HG03095 (cell line): ENCODE data around the gene DENND1A.

Source experiments
- ATAC-seq: cut with Tn5 transposase; IDR thresholded peaks from one replicate; pipeline ENCODE4 v1.9.1; 2021; ENCODE audit warnings: moderate library complexity; ENCODE audit not compliant: unreplicated experiment

DENND1A gene

GRCh38 chr9:123514766-123515165, 415.2 kb downstream of the DENND1A start:
- no peak for ATAC-seq

DNA sequence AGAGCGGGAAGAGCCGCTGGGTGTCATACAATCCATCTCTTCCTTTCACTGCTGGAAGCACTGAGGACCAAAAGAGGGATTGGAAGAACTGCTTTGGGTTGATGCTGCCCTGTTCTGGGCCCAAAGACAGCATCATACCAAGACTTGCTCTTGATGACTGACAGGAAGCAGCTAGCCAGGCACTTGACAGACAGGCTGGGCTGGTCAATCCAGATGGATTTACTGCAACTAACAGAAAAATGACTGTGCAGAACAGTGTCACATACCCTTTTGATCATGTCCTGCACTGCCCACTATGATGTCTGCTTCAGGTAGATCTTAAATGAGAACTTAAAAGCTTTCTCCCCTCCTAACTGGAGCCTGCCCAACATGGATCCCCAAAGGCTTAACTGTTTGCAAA, 416.4 kb downstream of the DENND1A start:
- no peak for ATAC-seq

GRCh38 chr9:123511326-123512277, 418.3 kb downstream of the DENND1A start:
- no peak for ATAC-seq

- ATAC-seq, result no peak
Observed at GRCh38 chr9:123509646-123510045, 420.3 kb downstream of the DENND1A start.

- ATAC-seq, result no peak
Observed at GRCh38 chr9:123508048-123508447, 421.9 kb downstream of the DENND1A start.

GRCh38 chr9:123505496-123505895, 424.4 kb downstream of the DENND1A start:
- no peak for ATAC-seq

GRCh38 chr9:123500336-123500735, 429.6 kb downstream of the DENND1A start:
- ATAC-seq, result no peak

- ATAC-seq, result no peak
Observed at GRCh38 chr9:123497830-123498229, 432.1 kb downstream of the DENND1A start.

DNA sequence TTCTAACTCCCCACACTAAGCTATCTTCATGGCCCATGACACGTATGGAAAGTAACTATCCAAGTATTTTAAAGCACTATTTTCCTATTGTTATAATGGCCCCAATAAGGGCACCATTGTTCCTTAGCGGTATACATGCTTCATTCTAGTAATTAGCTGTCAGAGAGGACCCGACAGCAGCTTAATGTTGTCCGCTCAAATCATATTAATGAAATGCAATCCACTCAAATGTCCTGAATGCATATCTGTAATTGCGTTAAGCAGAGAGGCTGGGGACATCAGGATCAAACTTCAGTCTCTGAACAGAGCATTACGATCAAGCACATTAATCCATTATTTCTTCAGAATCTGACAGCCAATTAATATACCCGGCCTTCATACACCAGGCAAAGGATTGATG, 434.2 kb downstream of the DENND1A start:
- no peak for ATAC-seq

DNA sequence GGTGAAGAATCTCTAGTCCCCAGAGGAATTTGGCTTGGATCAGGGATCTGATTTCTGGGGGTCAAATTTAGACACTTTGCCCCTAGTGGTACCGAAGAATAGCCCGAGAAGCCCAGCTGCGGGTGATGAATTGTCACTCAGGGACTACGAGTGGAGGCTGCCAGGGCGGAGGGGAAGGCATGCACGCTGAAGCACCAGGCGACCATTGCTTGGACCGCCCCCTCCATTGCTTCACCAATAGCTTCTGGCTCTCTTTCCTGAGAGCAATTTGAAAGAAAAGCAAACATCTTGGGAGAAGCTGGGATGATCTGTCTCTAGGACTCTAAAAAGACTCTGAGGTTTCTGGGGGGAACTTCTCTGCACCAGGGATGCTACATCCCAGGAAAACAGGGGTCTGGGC, 436.3 kb downstream of the DENND1A start:
- ATAC-seq, result no peak

GRCh38 chr9:123490688-123491087, 439.2 kb downstream of the DENND1A start:
- ATAC-seq, result no peak

DNA sequence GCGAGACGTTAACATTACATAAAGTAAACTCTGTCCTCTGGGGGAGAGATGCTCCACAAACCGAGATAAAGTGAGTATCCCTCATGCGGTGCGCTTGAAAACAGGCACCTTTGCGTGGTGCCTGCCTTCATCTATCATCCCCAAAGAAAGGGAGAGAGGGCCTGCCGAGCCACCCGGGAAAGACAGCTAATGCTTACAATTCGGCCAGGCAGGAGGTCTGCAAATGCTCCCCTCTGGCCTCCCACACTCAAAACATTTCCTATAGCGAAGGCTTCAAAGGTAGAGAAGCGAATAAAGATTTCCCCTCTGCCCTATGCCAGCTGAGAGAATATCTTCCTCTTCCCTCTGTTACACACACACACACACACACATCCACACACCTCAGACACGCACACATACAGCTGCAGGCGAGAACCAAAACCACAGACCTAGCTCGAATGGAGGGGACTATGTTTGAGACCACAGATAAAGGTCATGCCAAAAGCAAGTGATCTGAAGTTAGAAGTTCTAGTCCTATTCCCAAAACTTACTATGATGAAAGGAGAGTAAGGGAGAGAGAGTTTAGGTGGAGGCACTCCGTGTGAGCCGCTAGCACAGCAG, 441.1 kb downstream of the DENND1A start:
- no peak for ATAC-seq

DNA sequence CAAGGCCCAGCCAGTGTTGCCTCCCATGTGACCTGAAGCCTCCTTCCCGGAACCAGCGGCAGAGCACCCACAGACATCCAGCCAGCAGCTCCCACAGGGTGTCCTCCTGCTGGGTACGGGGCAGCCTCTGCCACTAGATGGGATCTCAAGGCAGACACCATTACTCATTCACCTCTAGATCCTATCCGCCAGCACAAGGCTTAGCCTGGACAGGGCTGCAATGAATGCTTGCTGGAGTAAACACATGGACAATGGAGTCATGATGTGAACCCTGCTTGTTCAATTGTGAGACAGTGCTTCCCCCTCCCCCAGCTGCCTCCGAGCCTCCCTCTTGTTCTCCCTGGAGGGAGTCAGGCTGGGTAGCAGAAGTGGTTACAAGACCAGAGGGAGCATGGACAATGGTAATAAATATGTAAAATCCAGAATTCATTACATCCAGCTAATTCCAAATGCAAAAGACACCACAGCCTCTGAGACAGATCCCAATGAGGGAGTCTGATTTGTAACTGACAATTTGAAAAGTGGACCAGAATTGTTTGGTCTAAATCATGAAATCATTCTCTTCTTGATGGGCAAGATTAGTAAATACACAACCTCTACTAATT, 441.9 kb downstream of the DENND1A start:
- ATAC-seq, result no peak

- no peak for ATAC-seq
Observed at GRCh38 chr9:123486431-123486830, 443.5 kb downstream of the DENND1A start.

- no peak for ATAC-seq
Observed at GRCh38 chr9:123485216-123485615, 444.7 kb downstream of the DENND1A start.

DNA sequence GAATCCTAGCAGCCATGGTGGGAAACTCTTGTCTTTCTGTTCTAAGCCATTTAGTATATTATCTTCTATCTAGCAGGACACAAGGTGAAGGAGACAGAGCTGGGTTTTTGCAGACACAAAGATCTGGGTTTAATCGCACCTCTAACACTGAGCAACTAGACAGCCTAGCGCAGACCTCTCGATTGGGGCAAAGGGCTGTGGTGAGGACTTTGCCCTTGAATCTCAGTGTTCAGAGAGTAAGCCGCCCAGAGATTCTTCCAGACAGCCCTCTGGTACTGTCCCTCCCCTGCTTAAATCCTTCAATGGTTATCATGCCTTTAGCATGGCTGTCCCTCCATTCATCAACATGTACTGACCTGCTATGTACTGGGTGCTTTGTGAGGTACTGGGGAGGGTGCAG, 445.8 kb downstream of the DENND1A start:
- no peak for ATAC-seq

GRCh38 chr9:123483191-123483803, 446.6 kb downstream of the DENND1A start:
- ATAC-seq, result no peak

GRCh38 chr9:123482295-123482968, 447.5 kb downstream of the DENND1A start:
- no peak for ATAC-seq

- ATAC-seq, result no peak
Observed at GRCh38 chr9:123481209-123481865, 448.6 kb downstream of the DENND1A start.

DNA sequence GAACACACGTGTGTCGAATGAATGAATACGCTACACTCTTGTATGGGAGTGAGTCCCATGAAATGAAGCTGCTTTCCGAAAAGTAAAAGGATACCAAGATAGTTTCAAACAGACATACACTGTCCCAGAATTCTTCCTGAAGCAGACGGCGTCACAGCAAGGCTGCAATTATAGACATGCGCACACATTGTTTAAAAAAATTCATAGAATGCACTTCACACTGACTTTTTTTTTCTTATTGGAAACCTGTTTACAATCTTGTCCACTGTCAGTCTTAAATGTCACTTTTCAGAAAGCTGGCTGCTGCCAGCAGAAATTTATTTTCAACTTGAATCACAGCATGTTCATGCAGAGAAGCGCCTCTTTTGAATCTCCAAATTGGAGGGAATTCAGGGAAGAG, 449.1 kb downstream of the DENND1A start:
- no peak for ATAC-seq
